Keratinocyte (primary cell): ENCODE measurements around the gene PCDHA12. TPM values are rescaled to one million over a fixed set of nuclear protein-coding genes. Genes with fewer than 3 reads are reported as not detected.
"Not testable (repeated sequence)": the region's sequence is repeated elsewhere in the genome, so short reads cannot be mapped to it uniquely, and the experiment has no call there.

ENCODE experiments used
- DNase-seq: peaks from one replicate; pipeline ENCODE4 v3.0.0-alpha.2; 2011; ENCODE audit warnings: low read depth, missing footprints, low spot score
- FAIRE-seq: peaks from 2 replicates; lab custom pipeline; 2011; peaks lifted over from hg19 to GRCh38; lab: Jason Lieb, UNC
- H2AFZ ChIP-seq: 2 replicates; pipeline ENCODE4 v1.6.0; 2012; ENCODE audit warnings: low read length, control low read depth, inconsistent platforms; ENCODE audit not compliant: control insufficient read depth
- H3K27ac ChIP-seq: 2 replicates; pipeline ENCODE4 v1.5.1; 2011; ENCODE audit warnings: low read length; ENCODE audit not compliant: control insufficient read depth, insufficient read depth
- H3K27me3 ChIP-seq: 3 replicates; pipeline ENCODE4 v1.6.0; 2011; ENCODE audit warnings: low read length; ENCODE audit not compliant: control insufficient read depth, insufficient read depth; ENCODE audit errors: extremely low read depth
- H3K36me3 ChIP-seq, 2 experiments: 2 replicates in 1 of 2; 3 replicates in 1 of 2; pipeline ENCODE4 v1.5.1; 2011; ENCODE audit warnings: low read length in 2 of 2, mild to moderate bottlenecking in 1 of 2; ENCODE audit not compliant: control insufficient read depth in 2 of 2, insufficient read depth in 2 of 2; ENCODE audit errors: extremely low read depth in 1 of 2
- H3K4me1 ChIP-seq: 3 replicates; pipeline ENCODE4 v1.5.1; 2011; ENCODE audit warnings: low read length; ENCODE audit not compliant: control insufficient read depth, insufficient read depth; ENCODE audit errors: extremely low read depth
- H3K4me2 ChIP-seq: 3 replicates; pipeline ENCODE4 v1.6.0; 2011; ENCODE audit warnings: low read depth, low read length; ENCODE audit not compliant: control insufficient read depth, insufficient read depth; ENCODE audit errors: extremely low read depth
- H3K4me3 ChIP-seq, 3 experiments: fragments of 200-600 bp in 1 of 3; sonication (generic) in 1 of 3; 2 replicates in 2 of 3; 3 replicates in 1 of 3; pipeline ENCODE4 v1.5.1; 2011 to 2016; ENCODE audit warnings: low read length in 3 of 3, mild to moderate bottlenecking in 3 of 3, control low read depth in 2 of 3, inconsistent platforms in 1 of 3, low read depth in 1 of 3, mixed read lengths in 1 of 3, mixed run types in 1 of 3, moderate library complexity in 1 of 3; ENCODE audit not compliant: control insufficient read depth in 2 of 3, insufficient read depth in 2 of 3; ENCODE audit errors: extremely low read depth in 1 of 3
- H3K79me2 ChIP-seq: 2 replicates; pipeline ENCODE4 v1.6.0; 2012; ENCODE audit warnings: low read length; ENCODE audit not compliant: control insufficient read depth, insufficient read depth
- H3K9ac ChIP-seq: 3 replicates; pipeline ENCODE4 v1.6.0; 2011; ENCODE audit warnings: low read length; ENCODE audit not compliant: control insufficient read depth, insufficient read depth; ENCODE audit errors: extremely low read depth
- H3K9me1 ChIP-seq: 3 replicates; pipeline ENCODE4 v1.6.0; 2011; ENCODE audit warnings: low read length; ENCODE audit not compliant: control insufficient read depth, insufficient read depth; ENCODE audit errors: extremely low read depth
- H3K9me3 ChIP-seq: 2 replicates; pipeline ENCODE4 v1.5.1; 2012; ENCODE audit warnings: low read depth, low read length; ENCODE audit not compliant: control insufficient read depth
- H4K20me1 ChIP-seq: 3 replicates; pipeline ENCODE4 v1.6.0; 2011; ENCODE audit warnings: low read length; ENCODE audit not compliant: control insufficient read depth, insufficient read depth; ENCODE audit errors: extremely low read depth
- CTCF ChIP-seq, 3 experiments: IDR thresholded peaks in 1 of 3; conservative IDR thresholded peaks in 1 of 3; optimal IDR thresholded peaks in 1 of 3; 2 replicates in 2 of 3; 3 replicates in 1 of 3; pipeline versions ENCODE3 to v1.5.1; 2011; ENCODE audit warnings: low read length in 3 of 3, mild to moderate bottlenecking in 3 of 3, moderate library complexity in 2 of 3, control low read depth in 1 of 3, inconsistent platforms in 1 of 3; ENCODE audit not compliant: insufficient read depth in 2 of 3; ENCODE audit errors: extremely low read depth in 1 of 3
- EZH2 ChIP-seq: IDR thresholded peaks from one replicate; pipeline ENCODE4 v1.6.1; 2012; ENCODE audit warnings: inconsistent platforms, mild to moderate bottlenecking, low read length, moderate library complexity
- dilution Hi-C: fragments of 300-500 bp; cut with MboI; formaldehyde crosslinking; loops from one replicate; pipeline ENCODE4 v1.7.0; 2020; ENCODE audit warnings: low sequenced_read_pairs; ENCODE audit not compliant: extremely low pct_ligation_motif_present
- polyA plus RNA-seq, 5 experiments: library from polyadenylated mRNA; depleted of rRNA in 3 of 5; stranded (reverse) in 3 of 5; stranded (forward) in 1 of 5; unstranded in 1 of 5; fragments of >200 nt; gene quantifications; 1 replicate in 1 of 5; 2 replicates in 3 of 5; 3 replicates in 1 of 5; pipeline versions ENCODE4 v1.2.1 to v1.2.3, GENCODE V29; 2011 to 2012; ENCODE audit warnings: missing spikeins in 2 of 5, low read depth in 1 of 5, low replicate concordance in 1 of 5

PCDHA12 gene
- polyA plus RNA-seq, 1 donor (not counting 4 experiments of a cell fraction or from before 2014, with no cell fraction given): 0.04 TPM

GRCh38 chr5:140842798-140843733 lies 32.0 kb upstream of the PCDHA12 start:
- no peaks in the 10 kb centered on the region for H3K9me1 ChIP-seq
- H4K20me1 ChIP-seq: no peaks in the 10 kb centered on the region
- TF ChIP-seq CTCF (optimal IDR thresholded peaks at IDR 0.05 in 1 of 3, IDR thresholded peaks at IDR 0.05 in 1 of 3, conservative IDR thresholded peaks at IDR 0.05 in 1 of 3; ENCODE audit: extremely low read depth in 1 of 3, insufficient read depth in 2 of 3, low read length in 3 of 3) (no peak), EZH2 (no peak)
- no peaks in the 10 kb centered on the region for H3K36me3 ChIP-seq
- H3K4me1 ChIP-seq: no peaks in the 10 kb centered on the region
- FAIRE-seq (no peak), DNase-seq (no peak)
- no peak overlapping the region for H3K4me3 ChIP-seq
- H3K27me3 ChIP-seq: no peaks in the 10 kb centered on the region
- H2AFZ ChIP-seq: no peak overlapping the region
- no peaks in the 10 kb centered on the region for H3K79me2 ChIP-seq
- no peak overlapping the region for H3K9ac ChIP-seq
- no peak overlapping the region for H3K27ac ChIP-seq
- dilution Hi-C loops: no loop called here
- H3K9me3 ChIP-seq: peaks cover 6% of the 10 kb centered on the region
- H3K4me2 ChIP-seq: no peak overlapping the region

DNA sequence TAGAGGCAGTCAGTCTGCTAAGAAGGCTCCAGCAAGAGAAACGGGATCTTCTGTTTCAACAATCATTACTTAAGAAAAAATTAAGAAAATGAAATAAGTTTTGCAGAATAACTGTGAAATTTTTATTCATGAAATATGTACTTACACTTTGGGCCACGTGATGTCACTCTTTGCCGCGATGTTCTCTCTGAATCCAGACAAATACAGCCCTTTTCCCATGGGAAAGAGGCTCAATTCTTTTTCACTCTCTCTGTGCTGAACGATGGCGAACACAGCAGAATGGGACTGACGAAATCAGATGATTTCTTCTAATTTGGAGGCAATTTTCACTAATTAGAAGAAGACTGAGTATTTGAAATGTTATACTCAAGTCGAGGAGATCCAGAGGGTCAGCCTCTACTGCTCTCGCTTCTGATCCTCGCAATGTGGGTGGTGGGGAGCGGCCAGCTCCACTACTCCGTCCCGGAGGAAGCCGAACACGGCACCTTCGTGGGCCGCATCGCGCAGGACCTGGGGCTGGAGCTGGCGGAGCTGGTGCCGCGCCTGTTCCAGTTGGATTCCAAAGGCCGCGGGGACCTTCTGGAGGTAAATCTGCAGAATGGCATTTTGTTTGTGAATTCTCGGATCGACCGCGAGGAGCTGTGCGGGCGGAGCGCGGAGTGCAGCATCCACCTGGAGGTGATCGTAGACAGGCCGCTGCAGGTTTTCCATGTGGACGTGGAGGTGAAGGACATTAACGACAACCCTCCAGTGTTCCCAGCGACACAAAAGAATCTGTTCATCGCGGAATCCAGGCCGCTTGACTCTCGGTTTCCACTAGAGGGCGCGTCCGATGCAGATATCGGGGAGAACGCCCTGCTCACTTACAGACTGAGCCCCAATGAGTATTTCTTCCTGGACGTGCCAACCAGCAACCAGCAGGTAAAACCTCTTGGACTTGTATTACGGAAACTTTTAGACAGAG lies 26.7 kb upstream of the PCDHA12 start, which contains the start of gene PCDHA9:
PCDHA9 (plus strand) TSS at position 244 of the 964 bp plus-strand sequence; CDS start at position 358, 114 bp downstream.
- H3K9me3 ChIP-seq, H3K4me1 ChIP-seq, H3K4me3 ChIP-seq, H3K27ac ChIP-seq, H4K20me1 ChIP-seq, H3K36me3 ChIP-seq, FAIRE-seq, H3K27me3 ChIP-seq, H3K9me1 ChIP-seq, H3K9ac ChIP-seq, H3K79me2 ChIP-seq, H3K4me2 ChIP-seq, DNase-seq, H2AFZ ChIP-seq, dilution Hi-C loops: not testable (repeated sequence)

DNA sequence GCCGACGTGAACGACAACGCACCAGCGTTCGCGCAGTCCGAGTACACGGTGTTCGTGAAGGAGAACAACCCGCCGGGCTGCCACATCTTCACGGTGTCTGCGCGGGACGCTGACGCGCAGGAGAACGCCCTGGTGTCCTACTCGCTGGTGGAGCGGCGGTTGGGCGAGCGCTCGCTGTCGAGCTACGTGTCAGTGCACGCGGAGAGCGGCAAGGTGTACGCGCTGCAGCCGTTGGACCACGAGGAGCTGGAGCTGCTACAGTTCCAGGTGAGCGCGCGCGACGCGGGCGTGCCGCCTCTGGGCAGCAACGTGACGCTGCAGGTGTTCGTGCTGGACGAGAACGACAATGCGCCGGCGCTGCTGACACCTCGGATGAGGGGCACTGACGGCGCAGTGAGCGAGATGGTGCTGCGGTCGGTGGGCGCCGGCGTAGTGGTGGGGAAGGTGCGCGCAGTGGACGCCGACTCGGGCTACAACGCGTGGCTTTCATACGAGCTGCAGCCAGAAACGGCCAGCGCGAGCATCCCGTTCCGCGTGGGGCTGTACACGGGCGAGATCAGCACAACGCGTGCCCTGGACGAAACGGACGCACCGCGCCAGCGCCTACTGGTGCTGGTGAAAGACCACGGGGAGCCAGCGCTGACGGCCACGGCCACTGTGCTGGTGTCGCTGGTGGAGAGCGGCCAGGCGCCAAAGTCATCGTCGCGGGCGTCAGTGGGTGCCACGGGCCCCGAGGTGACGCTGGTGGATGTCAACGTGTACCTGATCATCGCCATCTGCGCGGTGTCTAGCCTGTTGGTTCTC lies 25.1 kb upstream of the PCDHA12 start:
- H3K9me1 ChIP-seq, H2AFZ ChIP-seq, H3K9me3 ChIP-seq, H3K4me1 ChIP-seq, H3K27me3 ChIP-seq, H3K79me2 ChIP-seq, H4K20me1 ChIP-seq, H3K27ac ChIP-seq, H3K9ac ChIP-seq, H3K4me3 ChIP-seq, dilution Hi-C loops, H3K36me3 ChIP-seq, FAIRE-seq, H3K4me2 ChIP-seq, DNase-seq: not testable (repeated sequence)
